Measurements from ENCODE around the gene KLHL8. TPM values are rescaled to one million over a fixed set of nuclear protein-coding genes. Genes with fewer than 3 reads are reported as not detected.
"Not testable (repeated sequence)": the region's sequence is repeated elsewhere in the genome, so short reads cannot be mapped to it uniquely, and the experiment has no call there.

The KLHL8 gene
- total RNA-seq, 1 experiment from 2014 or later: 9.6 TPM

DNA sequence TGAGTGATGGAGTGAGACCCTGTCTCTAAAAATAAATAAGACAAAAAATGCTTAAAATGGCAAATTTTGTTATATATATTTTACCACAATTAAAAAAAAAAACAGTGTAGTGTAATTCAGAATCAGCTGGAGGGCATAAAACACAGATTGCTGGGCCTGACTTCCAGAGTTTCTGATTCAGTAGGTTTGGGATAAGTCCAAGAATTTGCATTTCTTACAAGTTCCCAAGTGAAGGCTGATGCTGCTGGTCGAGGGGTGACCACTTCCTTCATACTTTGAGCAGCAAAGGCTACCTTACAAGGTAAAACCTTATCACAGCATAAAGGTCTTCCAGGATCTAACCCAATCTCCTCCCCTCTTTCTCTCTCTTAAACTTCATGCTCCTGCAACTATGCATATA lies 40.7 kb downstream of the KLHL8 start:
- DNase-seq (ENCODE audit: low spot score): peak; percentile 6

DNA sequence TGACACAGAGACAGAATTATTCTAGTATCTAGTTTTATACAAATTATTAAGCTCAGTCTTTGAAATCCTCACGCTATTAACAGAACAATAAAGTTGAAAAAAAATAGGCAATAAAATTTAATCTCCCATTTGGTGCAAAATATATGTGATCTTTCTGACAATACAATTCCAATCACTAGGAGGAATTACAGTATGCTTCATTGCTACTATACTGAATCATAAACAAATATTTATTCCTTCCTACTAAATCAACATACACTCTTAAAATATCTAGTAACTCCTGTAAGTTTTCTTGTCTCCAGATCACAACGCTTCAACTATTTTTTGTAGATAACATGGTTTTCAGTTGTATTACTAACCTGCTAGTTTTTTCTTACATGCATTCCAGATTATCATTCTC lies 45.7 kb downstream of the KLHL8 start:
- DNase-seq (ENCODE audit: low spot score): no peak

DNA sequence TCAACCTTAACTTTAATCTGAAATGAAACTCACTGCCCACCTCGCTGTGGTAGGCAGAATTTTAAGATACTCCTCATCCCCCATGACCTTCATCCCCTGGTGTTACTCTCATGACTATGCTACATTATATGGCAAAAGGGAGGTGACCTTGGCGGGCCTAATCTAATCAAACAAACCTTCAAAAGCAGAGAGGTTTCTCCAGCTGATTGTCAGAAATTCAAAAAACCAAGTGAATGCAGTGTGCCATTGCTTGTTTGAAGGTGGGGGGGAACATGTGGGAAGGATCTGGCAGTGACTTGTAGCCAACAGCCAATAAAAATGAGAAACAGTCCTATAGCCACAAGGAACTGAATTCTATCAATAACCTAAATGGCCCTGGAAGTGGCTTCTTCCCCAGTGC lies 48.5 kb downstream of the KLHL8 start:
- no peak for DNase-seq (ENCODE audit: low spot score)

DNA sequence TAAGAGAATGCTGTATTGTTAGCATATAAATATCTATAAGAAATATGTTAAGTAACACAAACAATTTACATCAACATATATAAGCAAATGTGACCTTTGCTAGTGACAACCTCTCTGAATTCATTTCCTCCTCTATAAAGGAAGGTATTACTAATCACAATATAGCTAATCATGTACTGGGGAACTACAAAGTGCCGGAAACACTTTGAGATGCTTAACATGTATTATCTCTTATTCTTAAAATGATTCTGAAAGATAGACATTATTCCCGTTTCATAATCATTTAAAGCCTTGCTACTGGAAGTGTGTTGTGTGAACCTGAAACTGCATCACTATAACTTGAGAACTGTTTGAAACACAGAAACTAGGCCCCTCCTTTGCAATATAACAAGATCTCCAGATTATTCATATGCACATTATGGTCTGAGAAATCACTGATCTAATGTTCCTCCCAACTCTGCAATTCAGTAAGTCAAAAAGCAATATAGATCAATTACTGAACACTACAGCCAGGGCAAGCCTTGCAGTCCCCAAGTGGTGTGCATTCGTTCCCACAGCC lies 54.0 kb downstream of the KLHL8 start:
- DNase-seq (ENCODE audit: low spot score): no peak

DNA sequence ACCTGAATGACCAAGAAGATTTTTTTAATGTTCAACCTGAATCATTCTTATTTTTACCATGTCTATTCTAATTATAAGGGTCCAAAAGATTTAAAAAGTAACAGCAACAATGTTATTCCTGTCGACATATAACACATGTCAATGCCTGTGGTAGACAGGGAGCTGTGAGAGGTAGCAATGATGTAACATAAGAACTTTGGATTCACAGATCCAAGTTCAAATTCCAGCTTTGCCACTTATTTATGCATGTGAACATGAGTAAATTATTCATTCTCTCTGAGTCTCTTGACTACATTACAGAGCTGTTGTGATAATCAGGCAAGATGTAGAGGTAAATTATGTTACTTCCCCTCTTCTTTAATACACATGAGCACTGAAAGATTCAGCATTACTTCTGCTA lies 54.5 kb downstream of the KLHL8 start:
- no peak for DNase-seq (ENCODE audit: low spot score)

DNA sequence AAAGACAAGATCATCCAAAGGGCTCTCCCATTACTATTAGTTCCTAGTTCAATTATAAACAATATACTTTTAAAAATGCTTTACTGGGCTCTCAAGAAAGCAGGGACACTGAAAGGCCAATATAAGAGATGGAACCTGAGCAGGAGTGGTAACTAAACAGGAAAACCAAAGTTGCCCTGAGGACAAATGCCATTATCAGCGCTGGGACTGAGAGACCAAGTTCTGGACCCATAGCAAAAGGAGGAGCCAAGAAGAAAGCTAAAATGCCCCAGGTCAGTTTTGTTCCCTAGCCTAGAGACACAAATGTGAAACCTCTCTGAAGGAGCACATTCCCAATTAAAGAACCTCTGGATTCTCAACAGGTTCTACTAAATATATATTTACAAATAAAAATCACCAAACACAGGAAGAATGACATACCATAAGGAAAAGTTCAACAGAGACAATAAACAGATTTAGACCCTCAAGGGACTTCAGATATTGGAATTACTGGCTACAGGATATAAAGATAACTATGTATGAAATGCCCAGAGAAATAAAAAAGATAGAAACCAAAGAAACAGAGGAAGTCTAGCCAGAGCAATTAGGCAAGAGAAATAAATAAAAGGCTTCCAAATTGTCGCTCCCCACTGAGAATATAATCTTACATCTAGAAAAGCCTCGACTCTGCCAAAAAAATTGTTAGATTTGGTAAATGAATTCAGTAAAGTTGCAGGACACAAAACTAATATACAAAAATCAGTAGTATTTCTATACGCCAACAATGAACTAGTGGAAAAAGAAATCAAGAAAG lies 67.1 kb downstream of the KLHL8 start:
- DNase-seq (ENCODE audit: low spot score): no peak

DNA sequence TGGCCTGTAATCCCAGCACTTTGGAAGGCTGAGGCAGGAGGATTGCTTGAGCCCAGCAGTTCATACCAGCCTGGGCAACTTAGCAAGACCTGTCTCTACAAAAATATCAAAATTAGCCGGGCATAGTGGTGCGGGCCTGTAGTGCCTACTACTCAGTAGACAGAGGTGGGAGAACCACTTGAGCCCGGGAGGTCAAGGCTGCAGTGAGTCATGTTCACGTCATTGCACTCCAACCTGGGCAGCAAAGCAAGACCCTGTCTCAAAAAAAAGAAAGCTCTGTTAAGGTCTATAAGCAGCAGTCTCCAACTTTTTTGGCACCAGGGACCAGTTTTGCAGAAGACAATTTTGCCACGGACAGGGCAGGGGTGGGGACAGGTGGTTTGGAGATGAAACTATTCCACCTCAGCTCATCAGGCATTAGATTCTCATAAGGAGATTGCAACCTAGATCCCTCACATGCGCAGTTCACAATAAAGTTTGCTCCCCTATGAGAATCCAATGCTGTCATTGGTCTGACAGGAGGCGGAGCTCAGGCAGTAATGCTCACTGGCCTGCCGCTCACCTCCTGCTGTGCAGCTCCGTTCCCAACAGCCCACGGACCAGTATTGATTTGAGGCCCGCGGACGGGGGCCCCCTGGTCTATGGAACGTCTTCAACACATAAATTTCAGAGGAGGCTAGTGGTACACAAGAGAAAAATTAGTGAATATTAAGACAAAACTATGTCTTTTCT lies 67.9 kb downstream of the KLHL8 start:
- DNase-seq (ENCODE audit: low spot score): no peak

DNA sequence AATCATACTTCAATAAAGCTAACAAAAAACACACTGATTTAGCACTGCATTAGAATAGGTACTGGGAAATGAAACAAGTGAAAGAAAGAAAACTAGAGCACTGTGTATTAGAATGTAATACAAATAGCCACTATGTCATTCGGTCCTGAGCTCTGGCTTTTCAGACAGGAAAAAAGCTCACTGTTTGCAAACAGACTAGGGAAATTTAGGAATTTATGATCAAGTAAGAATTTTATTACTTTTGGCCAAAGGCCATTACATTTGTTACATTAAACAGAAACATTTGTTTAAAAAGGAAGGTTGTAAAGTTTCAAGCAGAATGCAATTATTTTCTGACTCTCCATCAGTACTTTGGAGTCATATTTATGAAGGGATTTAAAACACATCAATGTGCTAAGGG lies 68.7 kb downstream of the KLHL8 start:
- no peak for DNase-seq (ENCODE audit: low spot score)

DNA sequence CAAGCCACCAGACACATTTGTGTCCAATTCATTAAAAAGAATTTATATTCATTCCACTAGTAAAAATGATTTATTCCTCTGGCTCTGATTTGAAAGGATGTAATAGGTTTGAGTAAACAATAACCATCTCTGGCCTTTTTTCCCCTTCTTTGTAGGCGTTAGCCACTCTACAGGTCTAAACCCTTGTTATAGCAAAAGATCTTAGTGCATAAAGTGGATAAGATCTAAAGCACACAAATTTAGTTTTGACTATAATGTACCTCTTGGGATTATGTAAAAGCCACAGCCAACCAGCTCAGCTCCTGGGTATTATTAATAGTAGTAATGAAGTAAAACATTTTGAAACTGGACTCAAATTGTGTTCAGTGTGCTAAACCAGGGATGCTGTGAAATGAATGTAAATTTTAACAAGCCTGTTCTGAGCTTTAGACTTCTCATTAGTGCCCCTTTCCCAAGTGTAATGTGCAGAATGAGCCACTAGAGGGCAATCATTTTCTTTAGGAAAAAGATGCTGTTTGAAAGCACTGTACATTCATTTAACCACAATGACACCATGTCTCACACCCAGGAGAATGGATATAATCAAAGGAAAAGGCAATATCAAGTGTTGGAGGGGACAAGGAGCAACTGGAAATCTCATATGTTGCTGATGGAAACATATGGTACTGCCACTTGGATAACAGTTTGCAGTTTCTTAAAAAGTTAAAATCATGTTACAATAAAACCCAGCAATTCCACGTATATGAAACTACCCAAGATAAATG lies 69.7 kb downstream of the KLHL8 start:
- peak; percentile 67 for DNase-seq (ENCODE audit: low spot score)

DNA sequence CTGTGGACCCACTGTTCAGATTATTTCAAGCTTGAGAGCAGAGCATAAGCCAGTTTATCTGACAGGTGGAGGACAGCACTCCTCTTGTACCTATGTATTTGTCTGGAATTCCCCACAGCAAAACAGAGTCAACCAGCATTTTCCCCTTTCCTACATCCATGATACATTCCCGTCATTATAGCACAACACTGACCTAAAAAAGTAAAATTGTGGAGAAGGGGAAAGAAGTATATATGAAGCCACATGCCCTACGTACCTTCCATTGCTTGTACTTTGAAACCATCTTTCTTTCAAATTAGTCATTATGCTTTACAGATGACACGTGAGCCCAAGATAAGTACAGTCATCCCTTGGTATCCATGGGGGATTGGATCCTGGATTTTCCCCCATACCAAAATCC lies 73.3 kb downstream of the KLHL8 start:
- DNase-seq (ENCODE audit: low spot score): no peak

DNA sequence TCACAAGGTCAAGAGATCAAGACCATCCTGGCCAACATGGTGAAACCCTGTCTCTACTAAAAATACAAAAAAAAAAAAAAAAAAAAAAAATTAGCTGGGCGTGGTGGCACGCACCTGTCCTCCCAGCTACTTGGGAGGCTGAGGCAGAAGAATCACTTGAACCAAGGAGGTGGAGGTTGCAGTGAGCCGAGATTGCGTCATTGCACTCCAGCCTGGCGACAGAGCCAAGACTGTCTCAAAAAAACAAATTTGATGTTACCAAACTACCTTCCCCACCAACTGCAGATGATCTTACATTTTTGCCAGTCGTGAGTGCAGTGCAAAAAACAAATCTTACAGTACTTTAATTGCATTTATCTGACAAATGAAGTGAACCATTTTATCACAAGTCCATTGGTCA lies 74.5 kb downstream of the KLHL8 start:
- not testable (repeated sequence) for DNase-seq (ENCODE audit: low spot score)

DNA sequence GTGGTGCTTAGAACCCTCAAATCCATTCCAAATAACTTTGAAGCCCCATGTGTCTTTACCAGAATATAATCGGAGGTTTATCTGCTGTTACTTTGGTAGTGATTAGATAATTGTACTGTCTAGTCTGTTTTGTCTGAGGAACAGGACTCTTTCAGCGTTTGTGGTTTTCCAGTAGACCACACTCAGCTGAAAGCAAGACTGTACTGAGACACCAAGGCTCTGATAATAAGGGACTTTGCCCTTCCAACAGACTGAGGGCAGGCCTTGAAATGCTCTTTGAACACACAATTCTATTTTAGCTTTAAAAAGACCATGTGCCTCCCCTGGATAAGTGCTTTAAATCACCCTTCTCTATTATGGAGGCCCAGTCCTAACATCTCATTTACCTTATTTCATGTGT lies 76.1 kb downstream of the KLHL8 start:
- DNase-seq (ENCODE audit: low spot score): no peak

DNA sequence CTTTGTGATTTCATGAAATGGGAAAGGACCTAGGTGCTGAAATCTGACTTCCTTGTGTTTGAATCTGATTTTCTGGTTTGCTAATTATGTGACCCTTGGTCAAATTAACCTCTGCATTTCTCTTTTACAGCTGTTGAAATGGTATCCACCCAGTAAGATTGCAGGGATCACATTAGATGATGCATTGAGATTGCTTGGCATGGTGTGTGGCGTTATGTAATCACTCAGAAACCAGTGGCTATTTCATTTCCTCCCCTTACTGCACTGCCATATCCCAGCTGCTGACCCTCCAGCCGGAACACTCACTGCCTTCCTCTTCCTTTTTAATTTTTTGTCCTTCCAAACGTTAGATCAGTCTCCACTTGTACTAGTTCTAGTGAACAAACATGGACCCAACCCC lies 79.0 kb downstream of the KLHL8 start:
- DNase-seq (ENCODE audit: low spot score): no peak

DNA sequence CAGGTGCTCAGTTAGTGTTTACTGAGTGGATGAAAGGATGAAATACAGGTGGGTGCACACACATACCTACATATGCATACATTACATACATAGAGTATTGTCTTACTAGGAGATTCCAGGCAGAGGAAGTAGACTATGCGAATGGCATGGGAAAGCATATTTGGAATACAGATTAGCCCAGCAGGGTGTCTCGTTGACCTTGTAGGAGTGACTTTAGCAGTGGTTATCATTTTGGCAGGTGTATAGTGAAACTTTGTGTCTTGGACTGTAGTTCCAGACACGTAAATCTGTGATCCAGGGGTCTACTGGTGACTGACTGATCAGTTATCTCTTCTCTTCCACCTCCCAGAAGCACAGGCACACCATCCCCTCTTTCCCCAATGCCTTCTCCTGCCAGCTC lies 86.3 kb downstream of the KLHL8 start:
- no peak for DNase-seq (ENCODE audit: low spot score)

DNA sequence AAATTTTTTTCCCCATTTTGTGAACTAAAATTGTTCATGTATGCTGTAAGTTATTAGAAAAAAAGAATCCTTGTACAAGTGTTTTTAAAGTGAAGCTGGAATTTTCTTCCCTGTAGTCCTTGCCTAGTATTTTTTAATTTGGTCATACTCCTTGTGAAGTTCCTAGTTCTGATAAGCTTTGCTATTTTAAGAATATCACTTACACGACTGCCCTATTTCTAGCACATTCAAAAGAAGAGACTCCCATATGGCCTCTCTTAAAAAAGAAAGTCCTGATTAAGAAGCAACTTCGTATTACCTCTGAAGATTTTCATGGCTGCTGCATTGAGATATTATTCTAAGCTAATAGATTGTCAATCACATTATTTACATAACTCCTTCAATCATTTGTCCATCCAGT lies 87.2 kb downstream of the KLHL8 start:
- DNase-seq (ENCODE audit: low spot score): no peak

DNA sequence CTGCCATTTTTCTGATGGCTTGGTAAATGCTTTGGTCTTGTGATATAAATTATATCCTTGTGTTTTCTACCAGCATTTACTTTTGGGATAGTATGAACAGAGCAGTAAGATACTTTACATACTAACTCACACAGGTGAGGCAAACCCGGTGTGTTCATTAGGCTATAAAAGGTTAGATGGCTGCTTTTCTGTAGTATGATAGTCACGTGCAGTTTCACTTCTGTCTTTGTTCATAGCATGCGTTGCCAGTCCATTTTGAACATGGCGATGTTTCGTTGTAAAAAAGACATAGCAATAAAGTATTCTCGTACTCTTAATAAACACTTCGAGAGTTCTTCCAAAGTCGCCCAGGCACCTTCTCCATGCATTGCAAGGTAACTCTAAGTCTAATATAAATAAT lies 88.4 kb downstream of the KLHL8 start:
- no peak for DNase-seq (ENCODE audit: low spot score)

DNA sequence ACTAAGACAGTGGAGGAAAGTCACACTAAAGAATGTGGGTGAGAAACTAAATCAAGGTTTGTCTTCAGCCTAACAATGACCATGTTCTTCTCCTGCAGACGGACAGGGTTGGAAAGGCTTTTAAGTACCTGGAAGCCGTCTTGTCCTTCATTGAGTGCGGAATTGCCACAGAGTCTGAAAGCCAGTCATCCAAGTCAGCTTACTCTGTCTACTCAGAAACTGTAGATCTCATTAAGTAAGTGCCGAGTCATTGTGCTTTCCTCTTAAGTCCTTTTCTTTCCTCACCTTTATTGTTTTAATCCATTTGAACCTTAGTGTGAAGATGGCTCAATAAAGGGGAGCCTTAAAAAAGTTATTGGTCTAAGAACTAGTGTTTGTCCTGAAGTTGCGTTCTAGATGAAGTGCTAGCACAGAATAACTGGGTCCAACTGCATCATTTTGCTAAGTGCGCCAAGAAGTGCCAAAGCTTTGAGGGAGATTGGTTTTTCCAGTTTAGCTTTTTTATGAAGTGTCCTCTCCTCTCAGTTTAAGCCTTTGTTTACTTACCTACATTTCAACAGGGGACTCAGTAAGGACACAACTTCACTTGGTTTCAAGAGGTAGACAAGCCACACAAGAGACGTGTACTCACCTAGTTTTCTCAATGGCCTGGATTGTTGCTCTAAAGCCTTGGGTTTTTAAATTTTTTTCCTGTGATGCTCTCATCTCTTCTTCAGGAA lies 89.3 kb downstream of the KLHL8 start:
- DNase-seq (ENCODE audit: low spot score): no peak

DNA sequence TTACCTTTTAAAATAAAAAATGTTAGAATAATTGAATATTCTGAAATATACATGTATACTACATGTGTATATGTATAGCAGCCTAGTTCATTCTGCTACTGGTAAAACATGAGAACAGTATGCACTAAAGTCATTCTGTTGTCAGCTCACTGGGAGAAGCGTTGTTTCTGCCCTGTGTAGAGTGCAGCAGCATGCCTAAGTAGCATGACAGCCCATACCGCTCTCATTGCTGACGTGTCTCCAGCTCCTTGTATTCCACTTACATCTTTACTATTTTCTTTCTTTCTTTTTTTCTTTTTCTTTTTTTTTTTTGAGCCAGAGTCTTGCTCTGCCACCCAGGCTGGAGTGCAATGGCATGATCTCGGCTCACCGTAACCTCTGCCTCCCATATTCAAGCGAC lies 90.7 kb downstream of the KLHL8 start:
- DNase-seq (ENCODE audit: low spot score): no peak

DNA sequence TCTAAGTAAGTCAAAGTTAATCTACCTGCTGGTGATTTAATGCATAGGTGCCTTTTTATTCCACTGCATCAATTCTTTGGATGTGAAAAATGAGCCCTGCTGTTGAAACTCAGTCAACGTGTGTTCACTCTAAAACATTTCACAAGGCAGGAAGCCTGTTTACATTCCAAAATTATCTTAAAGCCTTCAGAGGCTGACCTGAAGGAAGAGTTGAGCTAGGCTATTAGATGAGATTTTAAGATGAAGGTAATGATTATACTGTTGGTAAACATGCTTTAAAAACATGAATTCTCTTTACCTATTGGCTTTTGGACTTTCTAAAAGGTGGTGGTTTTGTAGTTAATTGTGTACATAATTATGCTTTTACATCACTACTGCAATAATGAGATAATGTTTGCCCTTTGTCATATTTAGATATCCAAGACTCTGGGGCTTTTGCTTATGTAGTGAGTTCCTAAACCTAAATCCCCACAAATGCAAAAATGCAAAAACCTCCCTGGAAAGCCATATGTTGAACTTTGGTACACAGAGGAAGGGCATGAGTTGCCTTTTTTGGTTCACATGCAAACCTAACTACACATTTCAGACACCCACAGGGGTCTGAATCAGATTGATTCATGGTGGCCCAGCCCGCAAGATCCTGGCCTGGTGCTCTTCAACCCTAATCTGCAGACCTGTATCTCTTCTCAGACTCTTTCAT lies 92.3 kb downstream of the KLHL8 start:
- DNase-seq (ENCODE audit: low spot score): no peak

DNA sequence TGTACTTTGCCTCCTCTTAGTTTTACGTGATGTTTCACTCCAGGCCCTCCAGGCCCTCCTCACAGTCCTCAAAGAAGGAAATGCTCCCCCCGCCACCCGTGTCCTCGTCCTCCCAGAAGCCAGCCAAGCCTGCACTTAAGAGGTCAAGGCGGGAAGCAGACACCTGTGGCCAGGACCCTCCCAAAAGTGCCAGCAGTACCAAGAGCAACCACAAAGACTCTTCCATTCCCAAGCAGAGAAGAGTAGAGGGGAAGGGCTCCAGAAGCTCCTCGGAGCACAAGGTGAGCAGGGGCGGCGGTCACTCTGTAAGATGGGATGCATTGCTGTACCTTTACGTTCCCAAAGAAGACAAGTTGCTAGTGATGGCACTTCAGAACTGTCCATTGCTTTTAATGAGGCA lies 94.4 kb downstream of the KLHL8 start:
- DNase-seq (ENCODE audit: low spot score): no peak

DNA sequence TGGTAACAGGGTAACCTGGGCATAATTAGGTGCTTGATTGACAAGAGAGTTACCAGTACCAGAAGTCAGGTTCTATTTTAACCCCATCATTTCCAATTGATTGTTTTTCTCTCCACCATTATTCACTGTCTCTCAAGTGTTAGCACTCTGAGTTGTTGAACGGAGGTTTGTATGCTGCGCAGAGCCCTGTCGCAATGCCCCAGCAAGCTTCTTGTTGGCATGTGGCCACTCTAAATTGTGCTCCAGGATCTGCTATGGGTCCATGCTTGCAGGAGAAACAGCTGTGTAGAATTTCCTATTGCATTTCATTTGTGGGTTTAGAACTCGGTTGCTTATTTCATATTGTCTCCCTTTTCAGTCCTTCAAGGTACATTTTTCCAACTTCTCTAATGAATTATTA lies 98.2 kb downstream of the KLHL8 start:
- DNase-seq (ENCODE audit: low spot score): no peak
